ENCODE data around the gene GULP1.

GULP1 gene

DNA sequence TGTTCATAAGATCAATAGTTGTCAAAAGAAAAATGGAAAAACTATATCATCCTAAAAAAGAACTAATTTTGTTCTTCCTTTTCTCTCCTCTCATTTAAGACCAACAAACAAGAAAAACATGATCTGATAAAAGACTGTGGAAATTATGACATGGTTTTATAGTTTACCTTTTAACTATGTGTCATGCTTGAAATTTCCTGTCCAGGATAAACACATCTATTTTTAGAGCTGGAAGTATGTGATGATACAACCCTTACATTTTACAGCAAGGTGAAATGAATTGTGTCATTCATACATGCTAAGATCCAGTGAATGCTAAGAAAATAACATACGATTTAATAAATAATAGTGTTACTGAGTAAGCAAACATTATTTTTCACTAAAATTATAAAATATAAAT lies 89.9 kb downstream of the GULP1 start:
- DNase-seq: no peak

DNA sequence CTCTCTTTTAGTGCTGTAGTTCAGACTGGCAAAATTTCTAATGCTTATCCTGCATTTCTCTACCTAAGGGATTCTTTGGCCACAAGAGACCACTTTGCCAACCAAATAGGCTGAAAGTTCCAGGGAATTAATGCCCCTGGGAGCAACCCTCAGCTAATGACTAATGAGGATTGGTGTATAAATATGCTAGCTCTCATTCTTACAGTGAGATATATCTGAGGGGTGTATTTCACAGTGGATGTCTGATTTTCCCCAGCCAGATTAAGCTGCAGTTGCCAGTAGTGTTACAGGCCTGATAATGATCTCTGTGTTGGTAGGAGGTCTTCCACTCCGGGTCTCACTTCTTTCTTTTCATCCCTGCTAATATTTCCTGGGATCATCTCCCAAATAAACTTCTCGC lies 90.4 kb downstream of the GULP1 start:
- DNase-seq: no peak

DNA sequence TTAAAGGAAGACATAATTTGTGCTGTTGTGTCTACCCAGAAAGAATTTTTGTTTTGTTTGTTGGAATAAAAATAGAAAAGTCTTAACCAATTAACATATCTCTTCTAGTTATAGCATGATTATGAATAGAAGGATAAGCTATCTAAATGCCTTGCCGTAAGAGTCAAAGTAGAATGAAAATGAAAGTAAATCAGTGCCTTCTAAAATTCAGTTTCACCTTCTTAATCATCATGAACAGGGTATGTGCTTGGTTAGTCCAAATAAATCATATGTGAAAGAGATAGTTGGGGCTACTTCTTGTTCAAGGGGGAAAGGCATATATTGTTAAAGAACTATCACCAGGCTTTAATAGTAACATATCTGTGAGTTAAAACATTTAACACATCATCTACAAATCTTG lies 91.5 kb downstream of the GULP1 start:
- DNase-seq: no peak

DNA sequence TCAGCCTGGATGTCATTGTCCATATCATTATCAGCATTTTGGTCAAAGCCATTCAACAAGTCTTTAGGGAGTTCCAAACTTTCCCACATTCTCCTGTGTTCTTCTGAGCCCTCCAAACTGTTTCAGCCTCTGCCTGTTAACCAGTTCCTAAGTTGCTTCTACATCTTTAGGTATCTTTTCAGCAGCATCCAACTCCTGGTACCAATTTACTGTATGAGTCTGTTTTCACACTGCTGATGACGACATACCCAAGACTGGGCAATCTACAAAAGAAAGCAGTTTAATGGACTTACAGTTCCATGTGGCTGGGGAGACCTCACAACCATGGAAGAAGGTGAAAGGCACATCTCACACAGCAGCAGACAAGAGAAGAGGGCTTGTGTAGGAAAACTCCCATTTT lies 94.2 kb downstream of the GULP1 start:
- DNase-seq: no peak

DNA sequence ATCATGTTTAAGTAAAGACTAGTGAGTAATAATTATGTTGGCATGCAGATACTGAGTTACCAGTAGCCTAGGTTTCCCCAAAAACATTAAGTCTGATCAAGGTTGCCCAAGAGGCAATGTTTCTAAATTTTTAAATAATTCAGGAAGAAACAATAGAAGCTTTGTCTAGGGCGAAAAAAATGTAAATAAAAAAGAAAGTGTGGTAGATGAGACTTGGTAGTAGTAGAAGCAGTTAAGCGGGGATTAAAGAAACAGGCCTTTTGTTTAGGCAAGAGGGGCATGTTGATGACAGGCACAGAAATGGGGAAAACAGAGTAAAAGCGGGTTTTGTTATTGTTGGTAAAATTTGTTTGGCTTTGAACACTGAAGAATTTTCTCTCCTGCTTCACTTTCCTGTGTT lies 97.2 kb downstream of the GULP1 start:
- DNase-seq: no peak

DNA sequence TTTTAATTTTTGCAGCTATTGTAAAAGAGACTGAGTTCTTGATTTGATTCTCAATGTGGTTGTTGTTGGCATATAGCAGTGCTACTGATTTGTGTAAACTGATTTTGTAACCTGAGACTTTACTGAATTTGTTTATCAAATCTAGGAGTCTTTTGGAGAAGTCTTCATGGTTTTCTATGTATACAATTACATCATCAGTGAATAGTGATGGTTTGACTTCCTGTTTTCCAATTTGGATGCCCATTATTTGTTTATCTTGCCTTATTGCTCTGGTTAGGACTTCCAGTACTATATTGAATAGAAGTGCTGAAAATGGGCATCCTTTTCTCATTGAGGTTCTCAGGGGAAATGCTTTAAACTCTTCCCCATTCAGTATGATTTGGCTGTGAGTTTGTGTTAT lies 99.7 kb downstream of the GULP1 start:
- DNase-seq: no peak

DNA sequence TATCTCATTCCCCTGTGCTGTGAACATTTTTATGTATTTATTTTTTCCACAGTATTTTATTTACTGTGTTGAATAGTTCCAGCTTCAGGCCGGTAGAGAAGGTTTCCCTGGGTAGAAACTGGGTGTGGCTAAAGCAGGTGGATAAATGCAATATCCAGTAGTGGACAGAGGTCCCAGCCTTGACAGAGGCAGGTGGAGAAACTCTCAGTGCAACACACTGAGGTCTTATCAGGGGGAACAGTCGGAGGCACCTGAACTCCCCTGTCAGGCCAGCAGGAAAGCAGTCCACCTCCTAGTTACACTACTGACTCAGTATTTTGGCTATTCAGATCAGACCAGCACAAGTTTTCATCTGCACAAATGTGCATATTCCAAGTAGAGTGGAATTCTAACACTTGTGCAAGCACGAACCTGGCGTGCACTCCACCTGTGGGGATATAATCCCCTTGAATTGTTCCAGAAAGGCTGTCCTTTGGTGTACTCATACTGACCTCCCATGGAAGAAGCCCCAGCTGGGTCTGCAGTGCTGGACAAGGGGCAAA lies 103.3 kb downstream of the GULP1 start:
- DNase-seq: no peak

DNA sequence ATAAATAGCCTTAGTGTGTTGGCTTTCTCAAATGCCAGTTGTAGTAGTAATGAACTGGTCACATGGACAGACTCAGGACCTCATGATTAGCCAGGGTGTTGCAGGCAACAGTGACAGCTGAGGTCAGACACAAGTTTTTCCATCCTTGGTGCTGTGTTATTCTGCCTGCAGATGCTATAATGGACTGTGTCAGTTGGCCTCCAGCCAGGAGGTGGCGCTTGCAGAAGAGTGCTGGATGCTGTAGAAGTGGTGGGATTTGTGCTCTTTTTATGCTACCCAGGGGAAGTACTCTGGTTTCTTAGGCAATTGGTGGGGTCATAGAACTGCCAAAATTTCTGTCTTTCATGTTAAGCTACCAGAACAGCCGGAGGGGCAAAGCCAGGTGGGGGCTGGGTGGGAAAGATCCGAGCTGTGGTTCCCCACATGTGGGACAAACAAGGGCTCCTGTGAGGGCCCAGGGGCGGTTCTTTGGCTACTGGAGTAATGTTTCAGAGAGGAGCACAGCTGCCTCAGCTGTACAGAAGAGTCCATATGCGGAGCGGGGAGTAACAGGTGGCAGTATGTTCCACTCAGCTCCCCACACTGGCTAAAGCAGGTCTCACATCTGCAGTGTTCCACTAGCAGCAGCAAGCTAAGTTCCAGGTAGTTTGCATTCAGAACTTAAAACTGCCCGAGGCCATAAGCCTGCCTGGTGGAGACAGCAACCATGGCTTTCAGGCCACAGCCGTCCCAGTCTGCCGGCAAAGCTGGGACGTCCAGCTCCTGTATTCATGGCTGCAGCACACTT lies 104.4 kb downstream of the GULP1 start:
- no peak for DNase-seq

DNA sequence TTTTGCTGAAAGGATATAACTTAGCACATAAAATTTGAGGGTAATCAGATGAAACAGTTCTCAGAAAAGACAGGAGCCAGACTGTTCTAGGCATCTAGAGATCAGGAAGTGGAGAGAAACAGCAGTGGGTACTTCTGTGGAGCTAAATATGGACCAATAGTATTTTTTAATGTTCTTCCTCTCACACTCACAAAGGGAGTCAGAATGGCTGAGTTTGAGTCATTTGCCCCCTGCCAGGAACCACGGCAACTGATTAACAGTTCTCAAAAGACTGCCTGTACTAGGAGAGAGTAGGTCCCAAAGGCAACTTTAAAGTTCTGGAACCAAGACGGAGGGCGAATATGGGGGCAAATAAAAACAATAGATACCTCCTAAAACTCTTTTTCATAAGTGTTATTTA lies 107.5 kb downstream of the GULP1 start:
- DNase-seq: no peak

DNA sequence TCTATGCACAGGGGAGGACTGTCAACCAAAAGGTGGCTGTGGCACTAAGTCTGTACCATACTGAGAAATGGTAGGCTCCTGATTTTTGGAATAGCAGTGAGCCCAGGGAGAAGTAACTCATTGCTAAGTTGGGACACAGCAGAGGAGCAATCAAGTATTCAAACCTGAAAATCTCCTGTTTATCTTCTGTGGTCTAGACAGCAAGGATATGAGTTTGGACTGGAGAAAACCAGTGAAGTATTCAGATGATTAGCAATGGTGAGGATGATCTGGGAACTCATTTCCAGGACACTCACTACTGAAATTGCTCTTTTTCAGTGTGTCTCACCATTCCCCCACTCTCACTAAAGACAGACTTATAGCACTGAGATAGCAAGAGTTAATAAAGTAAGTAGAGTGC lies 112.0 kb downstream of the GULP1 start:
- no peak for DNase-seq

DNA sequence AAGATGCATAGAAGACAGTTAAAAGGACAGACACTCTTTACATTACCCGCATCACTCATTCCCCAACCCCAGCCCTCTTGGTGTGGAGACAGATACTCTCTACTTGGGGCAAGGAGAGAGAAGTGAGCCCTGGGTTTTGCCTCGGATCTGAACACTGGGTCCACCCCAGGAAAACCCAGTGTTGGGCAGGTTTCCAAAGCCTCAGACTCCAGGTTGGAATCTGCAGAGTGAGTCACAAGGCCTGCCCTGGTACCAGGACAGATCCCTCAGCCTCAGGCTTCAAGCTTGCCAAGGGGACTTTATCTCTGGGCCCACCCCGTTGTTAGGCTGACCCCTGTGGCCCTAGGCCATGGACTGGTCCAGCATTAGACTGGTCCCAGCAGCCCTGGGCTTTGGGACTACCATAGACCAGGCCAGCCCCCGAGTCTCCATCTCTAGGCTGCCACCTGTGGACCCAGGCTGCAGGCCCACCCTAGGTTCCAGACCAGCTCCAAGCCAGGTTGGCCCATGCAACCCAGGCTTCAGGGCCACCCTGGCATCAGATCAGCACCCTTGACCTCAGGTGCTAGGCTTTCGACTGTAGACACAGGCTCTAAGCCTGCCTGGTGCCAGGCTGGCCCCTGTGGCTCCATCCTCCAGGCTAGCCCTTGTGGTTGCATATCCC lies 112.8 kb downstream of the GULP1 start:
- DNase-seq: no peak

DNA sequence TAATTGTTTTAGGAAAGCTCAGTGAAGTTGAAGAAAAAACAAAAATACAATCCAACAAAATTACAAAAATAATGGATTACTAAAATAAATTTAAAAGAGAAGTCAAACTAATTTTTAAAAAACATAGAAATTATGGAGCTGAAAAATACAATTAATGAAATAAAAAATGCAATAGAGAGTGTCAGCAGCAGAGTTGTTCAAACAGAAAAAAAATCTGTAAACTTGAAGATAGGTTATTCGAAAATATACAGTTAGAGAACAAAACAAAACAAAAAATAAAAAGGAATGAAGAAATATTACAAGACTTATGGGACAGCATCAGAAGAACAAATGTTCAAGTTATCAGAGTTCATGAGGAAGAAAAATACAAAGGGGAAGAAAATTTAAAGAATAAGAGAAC lies 114.7 kb downstream of the GULP1 start:
- DNase-seq: no peak

DNA sequence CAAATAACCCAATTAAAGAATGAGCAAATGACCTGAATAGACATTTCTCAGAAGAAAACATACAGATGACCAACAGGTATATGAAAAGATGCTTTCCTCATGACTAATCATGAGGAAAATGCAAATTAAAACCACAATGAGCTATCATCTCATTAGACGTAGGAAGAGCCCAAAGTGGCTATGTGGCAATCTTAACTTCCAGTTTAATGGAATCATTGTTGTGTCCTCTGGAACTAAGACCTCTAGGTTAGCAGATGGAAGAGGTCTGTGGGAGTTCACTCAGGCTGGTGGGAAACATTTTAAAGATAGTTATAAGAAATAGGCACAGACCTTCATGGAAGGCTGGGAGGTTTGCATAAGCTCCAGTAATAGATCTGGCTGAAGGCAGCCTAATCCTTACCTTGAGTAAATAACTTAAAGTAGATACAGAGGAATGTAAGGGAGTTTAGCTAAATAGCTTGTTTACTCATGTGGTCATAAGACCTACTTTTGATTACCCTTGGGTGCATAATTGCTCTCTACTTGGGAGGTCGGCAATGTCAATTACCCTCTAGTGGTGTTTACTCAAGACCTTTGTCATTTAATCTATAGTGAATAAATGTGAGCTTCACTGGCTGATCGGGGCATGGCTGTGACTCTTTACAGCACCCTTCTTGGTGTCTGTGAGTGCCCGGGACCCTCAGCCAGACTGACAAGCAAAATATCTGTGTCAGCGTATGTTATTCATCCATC lies 119.0 kb downstream of the GULP1 start:
- DNase-seq: no peak

DNA sequence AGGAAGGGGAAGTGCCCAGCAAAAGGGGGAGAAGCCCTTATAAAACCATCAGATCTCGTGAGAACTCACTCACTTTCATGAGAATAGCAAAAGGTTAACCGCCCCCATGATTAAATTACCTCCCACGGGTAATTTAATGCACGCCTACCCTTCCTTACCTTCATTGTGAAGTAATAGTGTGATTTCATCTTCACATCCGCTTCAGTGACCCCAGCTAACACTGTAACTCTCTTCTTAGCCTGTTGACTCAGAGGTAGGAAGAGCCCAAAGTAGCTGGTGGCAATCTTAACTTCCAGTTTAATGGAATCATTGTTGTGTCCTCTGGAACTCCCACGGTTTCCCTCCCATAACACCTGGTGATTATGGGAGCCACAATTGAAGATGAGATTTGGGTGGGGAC lies 120.5 kb downstream of the GULP1 start:
- DNase-seq: no peak

DNA sequence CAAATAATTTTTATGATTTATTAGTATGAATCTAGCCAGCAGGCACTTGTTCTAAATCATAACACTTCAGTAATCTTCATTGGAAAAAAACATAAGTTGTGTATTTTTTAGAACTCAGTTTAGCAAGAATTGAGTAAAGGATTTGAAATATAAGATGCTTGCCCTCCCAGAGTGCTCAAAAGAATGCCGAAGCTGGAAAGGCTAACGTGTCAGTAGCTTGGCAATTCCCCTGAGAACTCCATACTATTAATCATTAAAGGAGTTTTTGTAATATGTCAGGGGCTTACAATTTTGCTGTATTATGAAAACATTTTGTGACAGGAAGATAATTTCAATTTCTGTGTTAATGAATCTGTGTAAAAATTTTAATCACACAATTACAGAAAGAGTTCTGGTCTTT lies 122.7 kb downstream of the GULP1 start:
- no peak for DNase-seq

DNA sequence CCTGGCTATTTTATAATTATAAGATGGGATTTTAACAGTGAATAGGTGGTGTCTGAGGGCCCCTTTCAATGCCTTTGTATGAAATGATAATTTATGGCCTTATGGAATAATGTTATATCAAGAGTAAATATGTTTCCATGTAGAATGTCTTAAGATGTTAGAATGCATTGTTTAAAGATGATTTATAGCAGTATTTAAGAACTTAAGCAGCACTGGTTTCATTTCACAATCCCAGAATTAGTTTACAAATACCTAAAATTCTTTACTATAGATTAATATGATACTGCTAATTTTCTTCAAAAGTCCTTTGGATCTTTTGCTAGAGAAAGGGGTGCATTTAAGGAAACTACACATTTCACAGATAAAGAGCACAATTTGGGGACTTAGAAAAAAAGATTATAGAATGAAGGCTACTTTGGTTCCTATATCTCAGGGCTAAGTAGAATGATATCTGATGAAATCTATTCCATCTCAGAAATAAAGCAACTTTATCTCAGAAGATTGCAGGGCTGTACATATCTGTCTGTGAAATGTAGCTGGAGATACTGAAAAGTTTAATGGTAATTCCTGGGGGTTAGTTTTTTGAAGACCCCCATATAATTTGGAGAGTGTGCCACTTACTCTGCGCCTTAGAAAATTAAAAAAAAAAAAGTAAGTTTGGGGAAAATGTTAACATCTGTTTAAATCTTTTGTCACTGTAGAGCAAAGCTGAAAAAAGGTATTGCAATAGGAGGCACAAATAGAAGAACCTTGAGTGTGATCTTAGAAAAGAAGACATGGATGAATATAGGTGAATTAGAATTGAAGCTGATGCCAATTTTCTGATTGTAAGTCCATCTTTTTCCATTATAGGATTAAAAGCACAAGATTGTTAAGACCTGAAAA lies 123.4 kb downstream of the GULP1 start:
- DNase-seq: no peak

DNA sequence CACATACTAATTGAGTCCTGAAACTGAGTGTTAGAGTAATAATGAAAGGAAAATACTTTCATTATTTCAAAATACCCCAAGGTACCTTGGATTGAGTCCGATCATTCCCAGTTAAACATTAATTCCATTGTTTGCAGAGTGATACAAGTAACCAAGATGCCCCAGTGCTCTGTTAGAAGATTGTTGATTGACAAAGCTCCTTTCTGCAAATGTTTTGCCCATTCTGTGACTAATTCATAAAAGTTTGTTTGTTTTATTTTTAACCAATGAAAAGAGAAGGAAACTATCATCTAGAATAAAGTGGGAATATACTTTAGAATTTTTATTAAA lies 124.0 kb downstream of the GULP1 start:
- no peak for DNase-seq

DNA sequence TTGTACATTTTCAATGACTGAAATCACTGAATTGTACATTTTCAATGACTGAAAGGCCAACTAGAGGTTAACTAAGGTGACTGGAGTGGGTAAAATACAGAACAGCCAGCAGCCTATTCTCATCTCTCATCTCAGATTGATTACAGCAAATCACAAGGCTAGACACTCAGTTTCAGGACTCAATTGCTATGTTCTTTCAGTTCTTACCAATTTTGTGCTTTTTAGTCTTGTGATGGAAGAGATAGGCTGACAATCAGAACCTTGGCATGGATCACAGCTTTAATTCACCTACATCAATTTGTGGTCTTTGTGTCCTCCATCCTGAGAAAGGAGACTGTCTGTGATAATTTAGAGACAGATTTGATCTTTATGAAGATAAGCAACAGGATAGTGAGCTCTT lies 124.7 kb downstream of the GULP1 start:
- DNase-seq: no peak

DNA sequence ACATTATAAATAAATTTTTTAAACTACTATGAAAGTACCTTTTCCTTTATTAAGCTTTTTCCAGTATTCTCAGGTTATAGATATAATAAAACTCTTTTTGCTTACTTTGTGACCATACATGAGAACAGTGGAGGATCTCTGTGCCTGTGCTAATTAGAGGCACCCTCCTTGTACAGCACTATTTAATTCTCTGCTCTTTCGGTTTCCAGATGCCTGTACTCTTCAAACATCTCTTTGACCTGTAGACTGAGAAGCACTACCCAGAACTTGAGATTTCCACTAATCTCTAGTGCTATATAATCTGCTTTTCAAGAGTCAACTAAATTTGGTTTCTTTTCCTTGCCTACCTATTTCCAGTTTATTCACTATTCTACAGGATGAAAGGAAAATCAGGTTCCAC lies 131.1 kb downstream of the GULP1 start:
- DNase-seq: no peak

DNA sequence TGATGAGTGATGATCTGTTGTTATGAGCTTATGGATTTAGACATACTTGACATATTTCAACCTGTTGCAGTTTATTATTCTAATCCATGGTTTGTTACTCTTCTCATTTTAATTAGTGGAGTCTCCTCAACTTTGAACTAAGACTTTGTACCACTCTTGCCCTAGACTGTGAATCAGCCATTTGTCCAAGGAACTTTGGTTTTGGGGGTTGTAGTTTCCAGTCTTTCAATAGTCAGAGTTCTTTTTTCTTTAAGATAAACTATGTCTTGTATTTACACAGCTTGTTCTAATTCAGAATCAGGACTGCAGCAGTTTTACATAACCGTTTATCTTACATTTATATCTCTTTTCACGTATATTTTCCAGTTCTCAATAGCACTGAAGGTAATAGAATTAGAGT lies 133.6 kb downstream of the GULP1 start:
- no peak for DNase-seq

DNA sequence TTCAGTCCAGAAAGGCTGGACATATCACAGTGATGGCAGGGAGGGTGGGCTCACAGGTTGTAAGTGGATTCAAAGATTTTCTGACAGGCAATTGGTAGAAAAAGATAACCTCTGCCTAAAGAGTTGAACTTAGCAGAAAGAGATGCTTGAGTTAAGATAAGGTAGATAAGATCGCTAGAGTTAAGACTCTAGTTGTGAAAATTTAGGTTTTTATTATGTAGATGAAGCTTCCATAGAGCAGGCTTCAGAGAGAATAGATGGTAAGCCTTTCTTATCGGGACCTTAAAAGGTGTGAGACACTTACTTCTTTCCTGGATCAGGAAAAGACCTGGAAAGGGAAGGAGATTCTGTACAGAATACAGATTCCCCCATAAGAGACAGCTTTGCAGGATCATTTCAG lies 134.4 kb downstream of the GULP1 start:
- no peak for DNase-seq

DNA sequence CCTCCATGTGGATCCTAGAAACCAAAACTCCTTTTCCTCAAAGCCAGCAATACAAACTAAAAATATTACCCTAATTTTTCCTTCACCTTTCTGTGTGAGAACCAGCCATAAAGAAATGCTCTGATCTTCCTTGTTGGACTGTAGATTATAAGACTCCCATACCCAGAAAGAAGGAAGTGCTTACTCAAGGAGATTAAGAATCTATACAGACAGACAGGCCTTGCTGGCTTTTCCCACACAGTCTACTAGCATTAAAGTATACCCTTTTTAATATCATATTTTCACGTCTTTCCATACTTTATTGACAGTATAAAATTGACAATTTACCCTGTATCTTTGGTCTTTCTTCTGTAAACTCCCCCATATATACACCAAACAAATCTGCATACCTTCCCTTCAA lies 139.0 kb downstream of the GULP1 start:
- no peak for DNase-seq

DNA sequence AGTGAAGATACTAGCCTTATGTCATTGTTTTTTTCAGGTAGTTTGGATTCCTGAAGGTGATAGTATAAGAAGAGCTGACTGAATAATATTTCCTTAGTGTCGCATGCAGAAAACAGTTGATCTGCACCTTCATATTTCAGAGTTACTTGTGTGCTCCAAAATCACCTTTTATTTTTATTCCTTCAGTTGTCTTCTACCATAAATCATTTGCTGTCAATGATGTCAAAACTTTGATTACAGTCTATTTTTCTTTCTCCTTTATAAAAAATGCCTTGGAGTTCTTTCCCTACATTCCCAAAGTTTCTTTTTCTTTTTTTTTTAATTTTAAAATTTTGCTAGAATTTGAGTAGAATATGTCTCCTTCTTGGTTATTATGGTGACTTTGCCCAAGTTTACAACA lies 142.3 kb downstream of the GULP1 start:
- DNase-seq: no peak

All from stimulated activated CD4-positive, alpha-beta T cell treated with anti-CD3 and anti-CD28 coated beads, Interleukin-4, amount 100 ng/mL, for 24 hours (primary cell).